HEK293 (cell line): Measurements from ENCODE around the gene MEGF6.

Source experiments
- CTCF ChIA-PET: fragments of 350-600 bp; formaldehyde crosslinking; extraction: SDS; loops from one replicate; lab custom pipeline; 2021; ENCODE audit warnings: antibody characterized with exemption; lab: Yijun Ruan, JAX
- POLR2A ChIA-PET: fragments of 300-600 bp; formaldehyde crosslinking; extraction: SDS; loops from one replicate; lab custom pipeline; 2020; ENCODE audit warnings: antibody characterized with exemption, inconsistent platforms; lab: Yijun Ruan, JAX
- H3K27ac ChIP-seq: fragments of 200-500 bp; sonication (Bioruptor generic); 2 replicates; pipeline ENCODE4 v1.5.1; 2014; ENCODE audit warnings: low read depth, low read length, control low read depth, inconsistent platforms; ENCODE audit errors: extremely low read depth
- H3K36me3 ChIP-seq, 2 experiments: fragments of 200-500 bp in 1 of 2; sonication (Bioruptor generic) in 1 of 2; 1 replicate in 1 of 2; 2 replicates in 1 of 2; pipeline ENCODE4 v1.5.1; 2014 to 2017; ENCODE audit warnings: inconsistent platforms in 2 of 2, low read length in 2 of 2; ENCODE audit not compliant: control insufficient read depth in 2 of 2, insufficient read depth in 1 of 2
- H3K4me1 ChIP-seq: fragments of 200-500 bp; sonication (Bioruptor generic); 2 replicates; pipeline ENCODE4 v1.5.1; 2014; ENCODE audit warnings: mild to moderate bottlenecking, low read length, inconsistent platforms; ENCODE audit not compliant: control insufficient read depth, insufficient read depth
- H3K4me3 ChIP-seq: 2 replicates; pipeline ENCODE4 v1.5.1; 2011; ENCODE audit warnings: low read depth, mild to moderate bottlenecking, control low read depth, low read length, moderate library complexity
- H3K9me3 ChIP-seq: fragments of 200-500 bp; sonication (Bioruptor generic); 2 replicates; pipeline ENCODE4 v1.5.1; 2014; ENCODE audit warnings: low read depth, low read length, inconsistent platforms; ENCODE audit not compliant: control insufficient read depth, insufficient read depth
- BCL11A ChIP-seq: fragments of 450-650 bp; formaldehyde crosslinking; IDR thresholded peaks from 2 replicates; pipeline ENCODE4 v1.5.1; 2016; ENCODE audit warnings: low read depth, missing biosample characterization, missing genetic modification characterization
- EGR2 ChIP-seq: fragments of 450-650 bp; formaldehyde crosslinking; IDR thresholded peaks from 2 replicates; pipeline ENCODE4 v1.5.1; 2016; ENCODE audit warnings: low read depth, missing biosample characterization, missing genetic modification characterization
- GLI4 ChIP-seq: fragments of 450-650 bp; formaldehyde crosslinking; IDR thresholded peaks from 2 replicates; pipeline ENCODE4 v1.5.1; 2016; ENCODE audit warnings: missing biosample characterization, missing genetic modification characterization
- MEIS1 ChIP-seq: sonication (generic); formaldehyde crosslinking; IDR thresholded peaks from 2 replicates; pipeline ENCODE4 v1.8.1; 2022; ENCODE audit warnings: missing genetic modification reagents, mild to moderate bottlenecking, borderline replicate concordance
- MZF1 ChIP-seq: fragments of 450-650 bp; formaldehyde crosslinking; IDR thresholded peaks from 2 replicates; pipeline ENCODE4 v1.5.1; 2017; ENCODE audit warnings: missing biosample characterization, missing genetic modification characterization, borderline replicate concordance
- SALL2 ChIP-seq: fragments of 450-650 bp; formaldehyde crosslinking; IDR thresholded peaks from 2 replicates; pipeline ENCODE4 v1.5.0; 2017; ENCODE audit warnings: missing biosample characterization, mild to moderate bottlenecking, missing genetic modification characterization, borderline replicate concordance
- ZIC2 ChIP-seq: fragments of 450-650 bp; formaldehyde crosslinking; IDR thresholded peaks from 2 replicates; pipeline ENCODE4 v1.5.1; 2016; ENCODE audit warnings: missing biosample characterization, missing genetic modification characterization
- ZNF132 ChIP-seq: fragments of 450-650 bp; formaldehyde crosslinking; IDR thresholded peaks from 2 replicates; pipeline ENCODE4 v1.5.1; 2017; ENCODE audit warnings: missing biosample characterization, missing genetic modification characterization, borderline replicate concordance
- ZNF148 ChIP-seq: fragments of 450-650 bp; formaldehyde crosslinking; IDR thresholded peaks from 2 replicates; pipeline ENCODE4 v1.5.0; 2017; ENCODE audit warnings: missing biosample characterization, missing genetic modification characterization, borderline replicate concordance
- ZNF211 ChIP-seq: fragments of 450-650 bp; formaldehyde crosslinking; IDR thresholded peaks from 2 replicates; pipeline ENCODE4 v1.5.1; 2016; ENCODE audit warnings: low read depth, missing biosample characterization, missing genetic modification characterization
- ZNF239 ChIP-seq: fragments of 450-650 bp; formaldehyde crosslinking; IDR thresholded peaks from 2 replicates; pipeline ENCODE4 v1.5.1; 2016; ENCODE audit warnings: missing biosample characterization, missing genetic modification characterization
- ZNF311 ChIP-seq: fragments of 450-650 bp; formaldehyde crosslinking; IDR thresholded peaks from 2 replicates; pipeline ENCODE4 v1.5.1; 2017; ENCODE audit warnings: missing biosample characterization, missing genetic modification characterization, borderline replicate concordance
- ZNF37A ChIP-seq: fragments of 450-650 bp; IDR thresholded peaks from 2 replicates; pipeline ENCODE4 v1.5.1; 2018; ENCODE audit warnings: missing biosample characterization, missing genetic modification characterization
- ZNF518A ChIP-seq: fragments of 450-650 bp; formaldehyde crosslinking; conservative IDR thresholded peaks from 2 replicates; pipeline ENCODE4 v1.5.1; 2016; ENCODE audit warnings: low read depth, missing biosample characterization, missing genetic modification characterization
- ZNF521 ChIP-seq: fragments of 450-650 bp; formaldehyde crosslinking; IDR thresholded peaks from 2 replicates; pipeline ENCODE4 v1.5.1; 2017; ENCODE audit warnings: missing biosample characterization, mild to moderate bottlenecking, missing genetic modification characterization
- ZNF571 ChIP-seq: fragments of 450-650 bp; formaldehyde crosslinking; IDR thresholded peaks from 2 replicates; pipeline ENCODE4 v1.5.0; 2017; ENCODE audit warnings: missing biosample characterization, missing genetic modification characterization
- ZXDB ChIP-seq: fragments of 450-650 bp; formaldehyde crosslinking; IDR thresholded peaks from 2 replicates; pipeline ENCODE4 v1.5.1; 2016; ENCODE audit warnings: missing biosample characterization, missing genetic modification characterization
- TF ChIP-seq, protein P1 (sequence below): fragments of 450-650 bp; formaldehyde crosslinking; IDR thresholded peaks from 2 replicates; pipeline ENCODE4 v1.5.1; 2017; ENCODE audit warnings: missing biosample characterization, missing genetic modification characterization
- TF ChIP-seq, protein P2 (sequence below): fragments of 450-650 bp; formaldehyde crosslinking; IDR thresholded peaks from 2 replicates; pipeline ENCODE4 v1.5.1; 2017; ENCODE audit warnings: missing biosample characterization, missing genetic modification characterization

The MEGF6 gene

DNA sequence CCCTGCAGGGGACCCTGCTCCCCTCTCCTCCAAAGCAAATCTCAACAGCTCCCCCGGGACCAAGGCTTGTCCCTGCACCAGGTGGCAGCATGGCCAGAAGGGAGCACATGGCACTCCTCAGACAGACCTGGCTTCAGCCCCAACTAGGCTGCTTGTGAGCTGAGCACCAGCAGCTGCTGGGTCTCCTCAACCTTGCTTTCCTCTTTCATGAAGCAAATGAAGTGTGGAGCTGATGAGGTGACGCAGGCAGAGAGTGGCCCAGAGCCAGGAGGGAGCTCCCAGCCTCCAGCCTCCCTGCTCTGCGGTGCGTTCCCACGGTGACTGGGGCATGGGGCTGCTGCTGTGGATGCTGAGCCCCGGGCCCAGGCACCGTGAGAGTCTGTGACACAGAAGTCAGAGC lies 34.0 kb downstream of the MEGF6 start (continued):
- TF ChIP-seq ZIC2 (tag by site-specific recombination) (no peak), ZNF571 (tag by site-specific recombination) (no peak), ZNF521 (tag by site-specific recombination) (no peak), MZF1 (no peak)
- TF ChIP-seq, all 188 proteins: peak for 0

- Histone ChIP-seq H3K36me3 (no peaks in the 10 kb centered on the region), H3K27ac (no peak overlapping the region), H3K4me1 (no peaks in the 10 kb centered on the region), H3K9me3 (no peaks in the 10 kb centered on the region), H3K4me3 (no peak overlapping the region)
- ChIA-PET POLR2A (no interaction called here), CTCF (interaction anchor here (0.6 kb wide), 1 partner anchor 11 kb away, joined by 3 read pairs; no protein-coding TSS in a partner anchor)
- TF ChIP-seq ZNF148 (no peak), ZXDB (tag by site-specific recombination) (no peak), GLI4 (tag by site-specific recombination) (no peak), SALL2 (tag by site-specific recombination) (no peak), ZNF239 (no peak), MEIS1 (CRISPR knock-in tag) (no peak), BCL11A (tag by site-specific recombination) (no peak), EGR2 (tag by site-specific recombination) (no peak), ZNF211 (no peak), ZNF518A (tag by site-specific recombination) (no peak), ZNF311 (no peak), ZNF37A (no peak), ZNF132 (no peak)
- TF ChIP-seq, protein P1, sequence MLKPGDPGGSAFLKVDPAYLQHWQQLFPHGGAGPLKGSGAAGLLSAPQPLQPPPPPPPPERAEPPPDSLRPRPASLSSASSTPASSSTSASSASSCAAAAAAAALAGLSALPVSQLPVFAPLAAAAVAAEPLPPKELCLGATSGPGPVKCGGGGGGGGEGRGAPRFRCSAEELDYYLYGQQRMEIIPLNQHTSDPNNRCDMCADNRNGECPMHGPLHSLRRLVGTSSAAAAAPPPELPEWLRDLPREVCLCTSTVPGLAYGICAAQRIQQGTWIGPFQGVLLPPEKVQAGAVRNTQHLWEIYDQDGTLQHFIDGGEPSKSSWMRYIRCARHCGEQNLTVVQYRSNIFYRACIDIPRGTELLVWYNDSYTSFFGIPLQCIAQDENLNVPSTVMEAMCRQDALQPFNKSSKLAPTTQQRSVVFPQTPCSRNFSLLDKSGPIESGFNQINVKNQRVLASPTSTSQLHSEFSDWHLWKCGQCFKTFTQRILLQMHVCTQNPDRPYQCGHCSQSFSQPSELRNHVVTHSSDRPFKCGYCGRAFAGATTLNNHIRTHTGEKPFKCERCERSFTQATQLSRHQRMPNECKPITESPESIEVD (tag by site-specific recombination): no peak
- TF ChIP-seq, protein P2, sequence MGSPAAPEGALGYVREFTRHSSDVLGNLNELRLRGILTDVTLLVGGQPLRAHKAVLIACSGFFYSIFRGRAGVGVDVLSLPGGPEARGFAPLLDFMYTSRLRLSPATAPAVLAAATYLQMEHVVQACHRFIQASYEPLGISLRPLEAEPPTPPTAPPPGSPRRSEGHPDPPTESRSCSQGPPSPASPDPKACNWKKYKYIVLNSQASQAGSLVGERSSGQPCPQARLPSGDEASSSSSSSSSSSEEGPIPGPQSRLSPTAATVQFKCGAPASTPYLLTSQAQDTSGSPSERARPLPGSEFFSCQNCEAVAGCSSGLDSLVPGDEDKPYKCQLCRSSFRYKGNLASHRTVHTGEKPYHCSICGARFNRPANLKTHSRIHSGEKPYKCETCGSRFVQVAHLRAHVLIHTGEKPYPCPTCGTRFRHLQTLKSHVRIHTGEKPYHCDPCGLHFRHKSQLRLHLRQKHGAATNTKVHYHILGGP: no peak
Observed at GRCh38 chr1:3575993-3576392, 35.3 kb downstream of the MEGF6 start.
